ENCODE measurements around the gene PAQR6. TPM values are rescaled to one million over a fixed set of nuclear protein-coding genes. Genes with fewer than 3 reads are reported as not detected.

The PAQR6 gene
- total RNA-seq, 2 donors from 2014 or later: 5.9 to 9.5 TPM

Other genes starting within 250 kb of the PAQR6 start
- gene SSR2, start 227.1 kb downstream of the PAQR6 start, total RNA-seq: 100 to 1,000 TPM; 240 to 299 TPM
- 10 to 100 TPM; 30.4 to 51.4 TPM for gene UBQLN4, start 194.3 kb downstream of the PAQR6 start, total RNA-seq
- gene LAMTOR2, start 193.3 kb downstream of the PAQR6 start, total RNA-seq: 10 to 100 TPM; 34.0 to 35.6 TPM
- not detected for gene RAB25, start 186.9 kb downstream of the PAQR6 start, total RNA-seq
- under 1 TPM; 0.06 to 0.07 TPM for gene MEX3A, start 165.6 kb downstream of the PAQR6 start, total RNA-seq
- 10 to 100 TPM; 21.4 to 67.6 TPM for gene LMNA, start 133.3 kb downstream of the PAQR6 start, total RNA-seq
- 10 to 100 TPM in 1 of 2 donors, 1 to 10 TPM in 1; 3.9 to 16.6 TPM for gene SEMA4A, start 94.5 kb downstream of the PAQR6 start, total RNA-seq
- gene SLC25A44, start 54.0 kb downstream of the PAQR6 start, total RNA-seq: 10 to 100 TPM; 54.4 to 56.6 TPM
- 100 to 1,000 TPM in 1 of 2 donors, 10 to 100 TPM in 1; 90.6 to 105 TPM for gene PMF1, start 35.0 kb downstream of the PAQR6 start, total RNA-seq
- gene BGLAP, start 5.9 kb downstream of the PAQR6 start, total RNA-seq: 1 to 10 TPM; 1.8 to 2.3 TPM
- 100 to 1,000 TPM in 1 of 2 donors, 10 to 100 TPM in 1; 89.3 to 130 TPM for gene SMG5, start 34.8 kb upstream of the PAQR6 start, total RNA-seq
- gene TMEM79, start 36.3 kb upstream of the PAQR6 start, total RNA-seq: 10 to 100 TPM in 1 of 2 donors, 1 to 10 TPM in 1; 6.4 to 12.0 TPM
- gene GLMP, start 47.6 kb upstream of the PAQR6 start, total RNA-seq: 10 to 100 TPM; 17.2 to 19.6 TPM
- not detected for gene VHLL, start 51.3 kb upstream of the PAQR6 start, total RNA-seq
- gene CCT3, start 90.2 kb upstream of the PAQR6 start, total RNA-seq: 100 to 1,000 TPM; 299 to 338 TPM
- gene TSACC, start 90.5 kb upstream of the PAQR6 start, total RNA-seq: not detected
- not detected for gene RHBG, start 121.2 kb upstream of the PAQR6 start, total RNA-seq

Measured in natural killer cell treated with Interleukin-12 subunit alpha and Interleukin-12 subunit beta and Interleukin-15 and Interleukin-18, amount 100 ng/mL, for 72 hours (primary cell).